NCI-H1417 (cell line): Measurements from ENCODE around the gene ACRBP.

Experiments used
- DNase-seq, 3 experiments: peaks; one replicate each; lab custom pipeline; 2025; lab: John Stamatoyannopoulos, UW

The ACRBP gene

GRCh38 chr12:6647083-6647604 is at the start of gene ACRBP:
TSS of gene ACRBP (minus strand) at chr12:6647432. CDS start at chr12:6647366, 66 bp downstream.
- peak in 1 of 3 experiments; percentile 53 for DNase-seq

GRCh38 chr12:6695313-6696045 is 48.2 kb upstream of the ACRBP start:
- no peak for DNase-seq

- DNase-seq: no peak
Observed at GRCh38 chr12:6694701-6695100, 47.5 kb upstream of the ACRBP start.

GRCh38 chr12:6693832-6694355 is 46.7 kb upstream of the ACRBP start:
- no peak for DNase-seq

- no peak for DNase-seq
Observed at GRCh38 chr12:6692888-6693287, 45.7 kb upstream of the ACRBP start.

GRCh38 chr12:6691473-6691872 is 44.2 kb upstream of the ACRBP start:
- no peak for DNase-seq

- peak; percentile 98 to 100 (median 99) for DNase-seq
Observed at GRCh38 chr12:6688999-6689882, 42.0 kb upstream of the ACRBP start, which contains the start of gene ZNF384. TSS of gene ZNF384 (minus strand) at chr12:6689375. CDS start at chr12:6679520, 9,855 bp downstream.

GRCh38 chr12:6688543-6688998 is 41.3 kb upstream of the ACRBP start:
- DNase-seq: no peak

- no peak for DNase-seq
Observed at GRCh38 chr12:6685814-6686213, 38.6 kb upstream of the ACRBP start.

GRCh38 chr12:6684609-6685008 is 37.4 kb upstream of the ACRBP start:
- peak; percentile 6 to 68 (median 23) for DNase-seq

GRCh38 chr12:6676962-6677361 is 29.7 kb upstream of the ACRBP start:
- no peak for DNase-seq

GRCh38 chr12:6672143-6672542 is 24.9 kb upstream of the ACRBP start:
- no peak for DNase-seq

GRCh38 chr12:6667559-6668210 is 20.5 kb upstream of the ACRBP start:
- DNase-seq: peak in 2 of 3 experiments; percentile 5 to 25

- DNase-seq: no peak
Observed at GRCh38 chr12:6666211-6666610, 19.0 kb upstream of the ACRBP start.

- DNase-seq: no peak
Observed at GRCh38 chr12:6664902-6665301, 17.7 kb upstream of the ACRBP start.

GRCh38 chr12:6662906-6663742 is 15.9 kb upstream of the ACRBP start, which contains the start of gene ING4:
TSS of gene ING4 (minus strand) at chr12:6663119. CDS start at chr12:6663101, 18 bp downstream.
- DNase-seq: peak; percentile 99 to 100 (median 99)

GRCh38 chr12:6662602-6662905 is 15.3 kb upstream of the ACRBP start:
- no peak for DNase-seq

- no peak for DNase-seq
Observed at GRCh38 chr12:6653987-6654386, 6.8 kb upstream of the ACRBP start.

- DNase-seq: no peak
Observed at GRCh38 chr12:6653342-6653741, 6.1 kb upstream of the ACRBP start.

- DNase-seq: no peak
Observed at GRCh38 chr12:6652391-6652790, 5.2 kb upstream of the ACRBP start.

- no peak for DNase-seq
Observed at GRCh38 chr12:6650832-6651231, 3.6 kb upstream of the ACRBP start.
